OCI-LY1 (cell line): ENCODE results near the gene TAS2R41.

Source experiments
- CTCF ChIP-seq: fragments of 200-600 bp; sonication (generic), shearing (Covaris generic); IDR thresholded peaks from 2 replicates; pipeline ENCODE4 v1.5.1; 2017; ENCODE audit warnings: mild to moderate bottlenecking, antibody characterized with exemption, low read length, moderate library complexity, mixed read lengths
- EZH2 ChIP-seq: fragments of 200-600 bp; sonication (generic), shearing (Covaris generic); IDR thresholded peaks from 2 replicates; pipeline ENCODE4 v1.8.0; 2017; ENCODE audit warnings: borderline replicate concordance, mixed run types, mild to moderate bottlenecking, antibody characterized with exemption, low read length, moderate library complexity, mixed read lengths

- no peak for TF ChIP-seq CTCF
- no peak for TF ChIP-seq EZH2
Measured at GRCh38 chr7:143436325-143436946, 41.2 kb upstream of the TAS2R41 start.
